PC-3 (cell line): ENCODE results near the gene CHRDL2. TPM values are rescaled to one million over a fixed set of nuclear protein-coding genes. Genes with fewer than 3 reads are reported as not detected.

Source experiments
- ATAC-seq: fragments of 200-7000 bp; cut with Tn5 transposase; 2 replicates; pipeline ENCODE4 v1.9.1; 2020; ENCODE audit warnings: mild to moderate bottlenecking, moderate library complexity
- BruUV-seq: library from RNA; stranded (reverse); fragments of 400-500 nt; replicated peaks from 2 replicates; lab custom pipeline; 2021; lab: Mats Ljungman, UMichigan
- CTCF ChIA-PET: fragments of 300-600 bp; sonication (Branson Sonifier 250); formaldehyde crosslinking; loops from one replicate; lab custom pipeline; 2022; ENCODE audit warnings: antibody characterized with exemption; lab: Charles Lee
- POLR2A ChIA-PET: fragments of 300-600 bp; sonication (Branson Sonifier 250); formaldehyde crosslinking; loops from one replicate; lab custom pipeline; 2022; ENCODE audit warnings: antibody characterized with exemption; ENCODE audit not compliant: unreplicated experiment; lab: Charles Lee
- DNase-seq: peaks from one replicate; pipeline ENCODE4 v3.0.0-alpha.2; 2015
- H2AFZ ChIP-seq: fragments of 300-600 bp; sonication (generic); 2 replicates; pipeline ENCODE4 v1.6.0; 2016; ENCODE audit warnings: antibody characterized with exemption, low read length
- H3F3A ChIP-seq: fragments of 300-600 bp; sonication (generic); one replicate; pipeline ENCODE4 v1.6.0; 2017; ENCODE audit warnings: antibody characterized with exemption, low read length, control low read depth, mild to moderate bottlenecking; ENCODE audit not compliant: unreplicated experiment
- H3K27ac ChIP-seq: fragments of 300-600 bp; sonication (generic); 2 replicates; pipeline ENCODE4 v1.5.1; 2016; ENCODE audit warnings: mild to moderate bottlenecking, low read length
- H3K27me3 ChIP-seq: fragments of 300-600 bp; sonication (generic); 2 replicates; pipeline ENCODE4 v1.6.1; 2016; ENCODE audit warnings: low read length, mixed read lengths
- H3K36me3 ChIP-seq: fragments of 300-600 bp; sonication (generic); 2 replicates; pipeline ENCODE4 v1.6.1; 2016; ENCODE audit warnings: low read depth, mixed run types, low read length, mixed read lengths
- H3K4me1 ChIP-seq: fragments of 300-600 bp; sonication (generic); 2 replicates; pipeline ENCODE4 v1.5.1; 2016; ENCODE audit warnings: low read length; ENCODE audit not compliant: insufficient read depth
- H3K4me2 ChIP-seq: fragments of 300-600 bp; sonication (generic); 2 replicates; pipeline ENCODE4 v1.6.0; 2016; ENCODE audit warnings: low read length
- H3K4me3 ChIP-seq: fragments of 300-600 bp; sonication (generic); 2 replicates; pipeline ENCODE4 v1.5.1; 2016; ENCODE audit warnings: mild to moderate bottlenecking, low read length, mixed read lengths
- H3K79me2 ChIP-seq: fragments of 300-600 bp; sonication (generic); 2 replicates; pipeline ENCODE4 v1.6.1; 2017; ENCODE audit warnings: low read length, mixed read lengths
- H3K9ac ChIP-seq: fragments of 300-600 bp; sonication (generic); 2 replicates; pipeline ENCODE4 v1.6.0; 2016; ENCODE audit warnings: mild to moderate bottlenecking, low read length
- H3K9me2 ChIP-seq: fragments of 300-600 bp; sonication (generic); replicated peaks from 2 replicates; pipeline ENCODE4 v1.6.1; 2016; ENCODE audit warnings: mixed run types, low read length, mixed read lengths
- H3K9me3 ChIP-seq: fragments of 300-600 bp; sonication (generic); 2 replicates; pipeline ENCODE4 v1.6.1; 2016; ENCODE audit warnings: low read length, mixed read lengths
- H4K20me1 ChIP-seq: fragments of 300-600 bp; sonication (generic); 2 replicates; pipeline ENCODE4 v1.6.1; 2016; ENCODE audit warnings: low read length, mixed read lengths
- EZH2 ChIP-seq: fragments of 300-600 bp; sonication (generic); IDR thresholded peaks from one replicate; pipeline ENCODE4 v1.6.1; 2017; ENCODE audit warnings: antibody characterized with exemption, mild to moderate bottlenecking, low read length; ENCODE audit not compliant: unreplicated experiment
- EZH2phosphoT487 ChIP-seq: fragments of 300-600 bp; sonication (generic); IDR thresholded peaks from 2 replicates; pipeline ENCODE4 v1.6.1; 2018; ENCODE audit warnings: mild to moderate bottlenecking, antibody characterized with exemption, low read length, borderline replicate concordance
- intact Hi-C: fragments of 100-400 bp; cut with micrococcal nuclease; formaldehyde crosslinking; loops from 2 replicates; pipeline ENCODE4 v1.9.0; 2023
- total RNA-seq: library from RNA; depleted of rRNA; stranded (reverse); fragments of >200 nt; gene quantifications from 2 replicates; pipeline ENCODE4 v1.2.3, GENCODE V29; 2014
- TF ChIP-seq, protein P1 (sequence below): fragments of 300-600 bp; sonication (generic); conservative IDR thresholded peaks from 2 replicates; pipeline ENCODE4 v1.5.1; 2017; ENCODE audit warnings: antibody characterized with exemption, low read depth, mild to moderate bottlenecking, low read length

CHRDL2 gene
- total RNA-seq, 1 experiment from 2014 or later, result not detected

DNA sequence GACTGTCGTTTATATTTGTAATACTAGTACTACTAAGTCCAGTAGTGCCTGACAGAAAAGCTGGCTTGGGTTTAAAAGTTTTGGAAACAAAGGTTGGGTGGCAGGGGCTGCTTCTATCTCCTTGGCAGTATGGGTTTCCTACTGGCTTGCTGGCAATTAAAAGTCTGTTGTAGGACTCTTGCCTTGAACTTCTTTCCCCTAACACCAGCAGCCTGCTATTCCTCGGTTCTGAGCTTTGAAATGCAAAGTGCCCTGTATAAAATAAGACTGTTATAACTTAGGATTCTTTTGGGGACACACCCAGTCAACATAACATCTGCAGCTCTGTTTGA is 18.7 kb upstream of the CHRDL2 start:
- ChIA-PET POLR2A (interaction anchor here (0.7 kb wide), 1 partner anchor 118 kb away, joined by 3 read pairs; no protein-coding TSS in a partner anchor), CTCF (interaction anchor here (1.0 kb wide), 2 partner anchors 10 to 47 kb away, joined by 3 to 4 read pairs; no protein-coding TSS in a partner anchor)
- no peaks in the 10 kb centered on the region for H3K9me2 ChIP-seq
- peak overlapping the region; percentile 95 for H3K4me2 ChIP-seq
- DNase-seq (peak; percentile 14), ATAC-seq (no peak)
- peak overlapping the region; percentile 87 for H3K9ac ChIP-seq
- intact Hi-C loops, result loop anchor here (10.0 kb wide), 1 partner anchor 175 kb away; no protein-coding TSS in a partner anchor
- H4K20me1 ChIP-seq, result peaks cover 24% of the 10 kb centered on the region
- H2AFZ ChIP-seq, result no peak overlapping the region
- H3K4me3 ChIP-seq, result peak overlapping the region; percentile 90
- H3K27ac ChIP-seq, result no peak overlapping the region
- H3K9me3 ChIP-seq, result no peaks in the 10 kb centered on the region
- peaks cover 55% of the 10 kb centered on the region for H3K79me2 ChIP-seq
- TSS peak; percentile 81 for BruUV-seq
- H3K4me1 ChIP-seq, result peaks cover 36% of the 10 kb centered on the region
- no peaks in the 10 kb centered on the region for H3K36me3 ChIP-seq
- H3K27me3 ChIP-seq, result no peaks in the 10 kb centered on the region
- TF ChIP-seq EZH2phosphoT487, result no peak
- TF ChIP-seq, protein P1, sequence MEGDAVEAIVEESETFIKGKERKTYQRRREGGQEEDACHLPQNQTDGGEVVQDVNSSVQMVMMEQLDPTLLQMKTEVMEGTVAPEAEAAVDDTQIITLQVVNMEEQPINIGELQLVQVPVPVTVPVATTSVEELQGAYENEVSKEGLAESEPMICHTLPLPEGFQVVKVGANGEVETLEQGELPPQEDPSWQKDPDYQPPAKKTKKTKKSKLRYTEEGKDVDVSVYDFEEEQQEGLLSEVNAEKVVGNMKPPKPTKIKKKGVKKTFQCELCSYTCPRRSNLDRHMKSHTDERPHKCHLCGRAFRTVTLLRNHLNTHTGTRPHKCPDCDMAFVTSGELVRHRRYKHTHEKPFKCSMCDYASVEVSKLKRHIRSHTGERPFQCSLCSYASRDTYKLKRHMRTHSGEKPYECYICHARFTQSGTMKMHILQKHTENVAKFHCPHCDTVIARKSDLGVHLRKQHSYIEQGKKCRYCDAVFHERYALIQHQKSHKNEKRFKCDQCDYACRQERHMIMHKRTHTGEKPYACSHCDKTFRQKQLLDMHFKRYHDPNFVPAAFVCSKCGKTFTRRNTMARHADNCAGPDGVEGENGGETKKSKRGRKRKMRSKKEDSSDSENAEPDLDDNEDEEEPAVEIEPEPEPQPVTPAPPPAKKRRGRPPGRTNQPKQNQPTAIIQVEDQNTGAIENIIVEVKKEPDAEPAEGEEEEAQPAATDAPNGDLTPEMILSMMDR, result no peak
- peaks cover 4% of the 10 kb centered on the region for H3F3A ChIP-seq

DNA sequence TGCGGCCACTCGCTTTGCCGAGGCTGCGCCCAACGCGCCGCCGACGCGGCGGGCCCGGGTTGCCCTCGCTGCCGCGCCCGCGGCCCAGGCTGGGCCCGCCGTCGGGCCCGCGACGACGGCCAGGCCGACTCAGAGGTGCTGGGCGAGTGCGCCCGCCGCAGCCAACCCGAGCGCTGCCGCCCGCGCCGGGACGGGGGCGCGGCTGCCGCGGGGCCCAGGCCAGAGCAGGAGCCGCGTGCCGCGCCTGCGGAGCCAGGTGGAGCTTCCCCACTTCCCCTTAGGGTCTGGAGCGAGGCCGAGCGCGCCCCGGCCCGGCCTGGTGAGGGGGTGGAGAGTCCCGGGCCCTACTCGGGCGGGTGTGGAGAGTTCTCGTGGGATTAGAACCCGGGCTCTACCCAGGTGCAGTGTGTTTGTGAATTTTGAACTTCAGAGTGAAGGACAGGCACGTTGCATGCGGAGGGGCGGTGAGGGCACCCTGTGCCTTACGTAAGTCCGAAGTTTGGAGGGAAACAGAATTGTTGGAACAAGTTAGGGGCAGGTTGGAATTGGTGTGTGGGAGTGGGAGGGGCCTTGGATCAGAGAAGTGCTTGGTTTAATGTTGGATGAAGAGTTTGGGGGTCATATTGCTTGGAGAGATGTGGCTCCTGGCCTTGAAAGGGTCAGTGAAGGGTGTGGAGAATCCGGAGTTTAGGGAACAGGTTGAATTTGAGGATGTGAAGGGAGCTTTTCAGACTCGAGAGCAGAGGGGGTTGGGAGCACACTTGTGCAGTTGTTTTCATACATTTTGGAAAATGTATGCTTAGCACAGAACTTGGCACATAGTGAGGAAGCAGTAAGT is 18.1 kb upstream of the CHRDL2 start:
- BruUV-seq, result no TSS peak
- Histone ChIP-seq H3K4me3 (peak overlapping the region; percentile 90), H3K9me3 (no peaks in the 10 kb centered on the region), H3K9ac (peak overlapping the region; percentile 87), H3K36me3 (no peaks in the 10 kb centered on the region), H3K27me3 (no peaks in the 10 kb centered on the region), H3K27ac (peak overlapping the region; percentile 55), H3K79me2 (peaks cover 52% of the 10 kb centered on the region), H3F3A (peaks cover 3% of the 10 kb centered on the region), H4K20me1 (peaks cover 23% of the 10 kb centered on the region), H2AFZ (peak overlapping the region; percentile 77), H3K4me1 (peaks cover 33% of the 10 kb centered on the region), H3K9me2 (no peaks in the 10 kb centered on the region), H3K4me2 (peak overlapping the region; percentile 95)
- ChIA-PET POLR2A (interaction anchor here (0.7 kb wide), 1 partner anchor 119 kb away, joined by 3 read pairs; no protein-coding TSS in a partner anchor), CTCF (interaction anchor here (1.0 kb wide), 2 partner anchors 10 to 47 kb away, joined by 3 to 4 read pairs; no protein-coding TSS in a partner anchor)
- intact Hi-C loops, result no loop called here
- TF ChIP-seq EZH2phosphoT487, result no peak
- no peak for TF ChIP-seq EZH2
- TF ChIP-seq, protein P1, result no peak
- DNase-seq (peak; percentile 53), ATAC-seq (peak; percentile 70)
